Small intestine (tissue), 7 donors: Measurements from ENCODE around the gene GSS. TPM values are rescaled to one million over a fixed set of nuclear protein-coding genes. Genes with fewer than 3 reads are reported as not detected.
A peak's percentile ranks its signal among the peaks of the same experiment; 100 is the strongest.

Experiments used
- DNase-seq, 2 donors: peaks; one replicate each; pipeline versions ENCODE4 v3.0.0 to v3.0.0-alpha.2; 2013
- FAIRE-seq: peaks from 2 replicates; lab custom pipeline; 2012; peaks lifted over from hg19 to GRCh38; lab: Jason Lieb, UNC
- H3K27ac ChIP-seq, 3 donors: one replicate each; pipeline ENCODE4 v1.5.1; 2013; ENCODE audit warnings: low read length in 2 of 3, mild to moderate bottlenecking in 2 of 3, control low read depth in 1 of 3, inconsistent platforms in 1 of 3, low read depth in 1 of 3, moderate library complexity in 1 of 3
- H3K27me3 ChIP-seq, 3 donors: one replicate each; pipeline ENCODE4 v1.6.1; 2013; ENCODE audit warnings: low read length in 3 of 3, inconsistent platforms in 1 of 3; ENCODE audit not compliant: control insufficient read depth in 3 of 3, insufficient read depth in 3 of 3
- H3K36me3 ChIP-seq, 3 donors: one replicate each; pipeline ENCODE4 v1.6.1; 2013; ENCODE audit warnings: low read length in 3 of 3, inconsistent platforms in 1 of 3, low read depth in 1 of 3, mild to moderate bottlenecking in 1 of 3, moderate library complexity in 1 of 3; ENCODE audit not compliant: control insufficient read depth in 3 of 3, insufficient read depth in 2 of 3
- H3K4me1 ChIP-seq, 3 donors: one replicate each; pipeline ENCODE4 v1.6.1; 2013; ENCODE audit warnings: low read length in 2 of 3, inconsistent platforms in 1 of 3, low read depth in 1 of 3, mild to moderate bottlenecking in 1 of 3, moderate library complexity in 1 of 3; ENCODE audit not compliant: control insufficient read depth in 3 of 3, insufficient read depth in 2 of 3
- H3K4me3 ChIP-seq, 3 donors: one replicate each; pipeline ENCODE4 v1.5.1; 2013; ENCODE audit warnings: low read length in 3 of 3, control low read depth in 1 of 3, inconsistent platforms in 1 of 3, low read depth in 1 of 3, mild to moderate bottlenecking in 1 of 3, moderate library complexity in 1 of 3
- H3K9me3 ChIP-seq, 2 donors: one replicate each; pipeline ENCODE4 v1.6.1; 2013; ENCODE audit warnings: low read depth in 1 of 2, low read length in 1 of 2; ENCODE audit not compliant: control insufficient read depth in 2 of 2, insufficient read depth in 1 of 2
- WGBS, 3 donors: extraction: QIAGEN DNeasy Blood & Tissue Kit; methylation state at CpG; one replicate each; pipeline ENCODE4 v1.1.7; 2013; 5-methylcytosine and 5-hydroxymethylcytosine counted together
- polyA plus RNA-seq, 4 donors: library from polyadenylated mRNA; stranded (reverse) in 3 of 4; unstranded in 1 of 4; fragments of 200-250 nt in 3 of 4; fragments of 120-200 nt in 1 of 4; gene quantifications; one replicate each; pipeline versions ENCODE4 v1.2.1 to v1.2.3, GENCODE V29; 2013
- donor health status: healthy with polysubstance abuse.
- donor health status: control.
- donor health status: control.
- donor health status: Bipolar disorder and iron deficiency.
- donor health status: healthy.

Gene GSS
- polyA plus RNA-seq, 4 donors = 17.4 to 79.2 (median 57.8) TPM

DNA sequence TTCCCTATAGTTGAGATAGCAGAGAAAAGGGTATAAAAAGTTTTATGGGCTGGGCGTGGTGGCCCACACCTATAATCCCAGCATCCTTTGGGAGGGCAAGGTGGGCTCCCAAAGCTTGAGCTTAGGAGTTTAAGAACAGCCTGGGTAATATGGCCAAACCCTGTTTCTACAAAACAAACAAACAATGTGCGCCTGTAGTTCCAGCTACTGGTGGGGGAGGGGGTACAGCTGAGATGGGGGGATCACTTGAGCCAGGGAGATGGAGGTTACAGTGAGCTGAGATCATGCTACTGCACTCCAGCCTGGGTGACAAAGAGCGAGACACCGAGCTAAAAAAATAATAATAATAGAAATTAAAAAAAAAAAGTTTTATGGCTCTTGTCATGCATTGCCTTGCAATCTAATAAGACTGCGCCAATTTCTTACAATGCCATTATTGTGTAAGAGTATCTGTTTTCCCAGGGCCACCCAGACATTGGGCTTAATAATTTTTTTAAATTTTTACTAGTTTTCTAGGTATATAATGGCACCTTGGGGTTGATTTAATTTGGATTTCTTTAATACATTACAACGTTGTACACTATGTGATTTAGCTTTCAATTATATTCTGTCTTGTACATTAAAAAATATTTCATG is 75.3 kb downstream of the GSS start:
- peaks cover 0 to 21% (median 2%) of the 10 kb centered on the region in 3 donors for H3K4me1 ChIP-seq

More for the DNA sequence above, 75.3 kb downstream of the GSS start:
- Histone ChIP-seq H3K4me3 (no peak overlapping the region), H3K27ac (peak overlapping the region in 1 of 3 donors; percentile 66), H3K9me3 (no peaks in the 10 kb centered on the region), H3K36me3 (peaks cover 2 to 10% (median 3%) of the 10 kb centered on the region in 3 donors), H3K27me3 (no peaks in the 10 kb centered on the region)
- FAIRE-seq (no peak), DNase-seq (peak; percentile 55 to 77)
- 19 to 59% (median 45%) methylated on average over 6 of the region's 6 CpGs for WGBS, 3 donors

Other genes starting within 250 kb of the GSS start
- 10 to 100 TPM; 19.3 to 46.5 (median 28.9) TPM for gene NCOA6, start 130.2 kb downstream of the GSS start, polyA plus RNA-seq
- gene GGT7, start 83.0 kb downstream of the GSS start, polyA plus RNA-seq = 10 to 100 TPM in 2 of 4 donors, 1 to 10 TPM in 2; 5.3 to 14.5 (median 10.9) TPM
- gene ACSS2, start 79.2 kb downstream of the GSS start, polyA plus RNA-seq = 100 to 1,000 TPM in 3 of 4 donors, 10 to 100 TPM in 1; 37.0 to 295 (median 161) TPM
- 1 to 10 TPM in 1 of 4 donors, under 1 TPM in 2, not detected in 1; 0.52 to 2.2 (median 0.89) TPM for gene MYH7B, start 62 bp upstream of the GSS start, polyA plus RNA-seq
- gene TRPC4AP, start 137.0 kb upstream of the GSS start, polyA plus RNA-seq = 10 to 100 TPM; 32.4 to 52.7 (median 42.2) TPM
- gene EDEM2, start 191.5 kb upstream of the GSS start, polyA plus RNA-seq = 10 to 100 TPM; 17.0 to 26.2 (median 21.0) TPM
- 10 to 100 TPM in 3 of 4 donors, 1 to 10 TPM in 1; 8.3 to 32.1 (median 18.6) TPM for gene PROCR, start 216.3 kb upstream of the GSS start, polyA plus RNA-seq